Measurements from ENCODE around the gene REEP6. TPM values are rescaled to one million over a fixed set of nuclear protein-coding genes. Genes with fewer than 3 reads are reported as not detected.

REEP6 gene
- total and polyA plus RNA-seq, 2 of the 8 experiments (the other 6 are each of a cell fraction or from before 2014, with no cell fraction given) = 12.6 to 20.7 TPM

- FAIRE-seq (no peak), DNase-seq (ENCODE audit: low read depth in 1 of 2, low spot score in 2 of 2) (no peak)
- ChIA-PET CTCF (ENCODE audit: partially characterized antibody) (interaction anchor here (0.7 to 6.9 kb wide), 7 partner anchors 9 to 64 kb away, joined by 3 to 54 read pairs (median 3); no protein-coding TSS in a partner anchor), POLR2A (ENCODE audit: partially characterized antibody) (interaction anchor here (1.0 to 9.4 kb wide), 8 partner anchors 9 to 109 kb away, joined by 3 to 109 read pairs (median 8); no protein-coding TSS in a partner anchor)
- Histone ChIP-seq H3K14ac (ENCODE audit: insufficient read length) (no peak overlapping the region), H2BK20ac (ENCODE audit: low read length) (no peak overlapping the region), H2BK5ac (ENCODE audit: low read depth, low read length) (no peak overlapping the region), H4K5ac (ENCODE audit: insufficient read length, low read depth, low read length) (no peak overlapping the region), H3K4me2 (ENCODE audit: insufficient read depth in 1 of 2, low read depth in 2 of 2, low read length in 2 of 2) (no peak overlapping the region), H4K91ac (replicated peaks; ENCODE audit: insufficient read length, low read length) (no peak overlapping the region), H3K79me2 (ENCODE audit: control insufficient read depth in 1 of 2, insufficient read depth in 2 of 2, low read length in 2 of 2) (no peaks in the 10 kb centered on the region), H3K36me3 (ENCODE audit: control insufficient read depth in 2 of 4, insufficient read depth in 4 of 4, low read length in 3 of 4) (peaks cover 0 to 2% (median 0%) of the 10 kb centered on the region in 4 experiments; a peak in 2 of 8 replicates), H4K20me1 (replicated peaks in 1 of 2; ENCODE audit: control insufficient read depth in 1 of 2, insufficient read depth in 2 of 2, low read length in 2 of 2) (peaks cover 2 to 3% of the 10 kb centered on the region in 2 experiments), H3K27me3 (replicated peaks in 1 of 4; ENCODE audit: control insufficient read depth in 3 of 4, extremely low read depth in 1 of 4, insufficient read depth in 3 of 4, low read length in 3 of 4) (peaks cover 0 to 18% (median 5%) of the 10 kb centered on the region in 4 experiments; a peak in 4 of 7 replicates), H3K79me1 (ENCODE audit: low read depth, low read length) (no peaks in the 10 kb centered on the region; the same call in 1 of the 2 replicates), H3K4me1 (replicated peaks in 1 of 4; ENCODE audit: control insufficient read depth in 3 of 4, insufficient read depth in 4 of 4, low read length in 3 of 4) (peaks cover 0 to 15% (median 11%) of the 10 kb centered on the region in 4 experiments; a peak in 6 of 7 replicates), H3K4me3 (ENCODE audit: extremely low read depth in 1 of 4, insufficient read depth in 2 of 4, low read depth in 3 of 4, low read length in 4 of 4) (no peak overlapping the region), H3K9me3 (ENCODE audit: insufficient read depth in 2 of 2, low read depth in 1 of 2, low read length in 1 of 2) (no peaks in the 10 kb centered on the region), H2BK15ac (ENCODE audit: low read length) (no peak overlapping the region), H3K18ac (ENCODE audit: extremely low read depth, low read length) (no peak overlapping the region), H3K27ac (ENCODE audit: low read depth, low read length) (no peak overlapping the region), H3K56ac (replicated peaks; ENCODE audit: insufficient read length, low read depth, low read length) (no peak overlapping the region), H3K4ac (replicated peaks; ENCODE audit: insufficient read length, low read depth, low read length) (no peak overlapping the region), H2BK120ac (replicated peaks; ENCODE audit: low read depth, low read length) (no peak overlapping the region), H2AFZ (ENCODE audit: low read length) (no peak overlapping the region), H2BK12ac (ENCODE audit: low read depth, low read length) (no peak overlapping the region), H3K9ac (replicated peaks in 1 of 4; ENCODE audit: extremely low read depth in 1 of 4, low read depth in 3 of 4, low read length in 3 of 4) (no peak overlapping the region), H3K23me2 (ENCODE audit: low read depth, low read length) (peaks cover 3% of the 10 kb centered on the region; the same call in 1 of the 2 replicates), H4K8ac (ENCODE audit: extremely low read depth, insufficient read depth, low read length) (peak overlapping the region; percentile 89; the same call in 1 of the 2 replicates), H2AK5ac (ENCODE audit: low read depth, low read length) (no peak overlapping the region), H3K23ac (ENCODE audit: insufficient read length) (no peak overlapping the region)
- WGBS, 2 experiments (ENCODE audit: extremely low coverage in 1 of 2, insufficient coverage in 1 of 2, insufficient read length in 1 of 2, insufficient replicate concordance in 2 of 2, low coverage in 1 of 2, low lambda C conversion rate in 2 of 2, missing lambda C conversion rate in 1 of 2) = 91% methylated on average over 10 of the region's 16 CpGs; no CpG with 5 or more reads in 1 of the 2 experiments
- no peak for TF ChIP-seq SRF (IDR thresholded peaks at IDR 0.05; ENCODE audit: low read depth, low read length)
- TF ChIP-seq CBX5 (IDR thresholded peaks at IDR 0.05; ENCODE audit: low read depth, low read length) = no peak
- no peak for TF ChIP-seq NANOG (IDR thresholded peaks at IDR 0.05; ENCODE audit: insufficient read depth, low read depth, low read length, poor library complexity, severe bottlenecking)
- no peak for TF ChIP-seq RFX5 (IDR thresholded peaks at IDR 0.05; ENCODE audit: borderline replicate concordance, low read depth, low read length)
- no peak for TF ChIP-seq JUND (IDR thresholded peaks at IDR 0.05; ENCODE audit: low read length)
- TF ChIP-seq HDAC6 (IDR thresholded peaks at IDR 0.05; ENCODE audit: low read depth, low read length) = no peak
- no peak for TF ChIP-seq TAF1 (IDR thresholded peaks at IDR 0.05; ENCODE audit: low read depth, low read length)
- no peak for TF ChIP-seq USF2 (IDR thresholded peaks at IDR 0.05; ENCODE audit: low read length)
- no peak for TF ChIP-seq POLR2A (IDR thresholded peaks at IDR 0.05; ENCODE audit: control extremely low read depth in 1 of 2, low read depth in 2 of 2, low read length in 2 of 2)
- TF ChIP-seq ASH2L (IDR thresholded peaks at IDR 0.05; ENCODE audit: low read length) = no peak
- no peak for TF ChIP-seq HDAC2 (IDR thresholded peaks at IDR 0.05; ENCODE audit: borderline replicate concordance in 1 of 2, low read depth in 2 of 2, low read length in 2 of 2)
- no peak for TF ChIP-seq JUN (IDR thresholded peaks at IDR 0.05; ENCODE audit: low read depth, low read length)
- TF ChIP-seq GTF2F1 (IDR thresholded peaks at IDR 0.05; ENCODE audit: borderline replicate concordance, low read depth, low read length) = no peak
These were observed 33.1 kb upstream of the REEP6 start for GRCh38 chr19:1457892-1458291.

Data from H1 (cell line).